CD4-positive, alpha-beta T cell treated with Interleukin-2 at 100 ng/mL for 4 hours (primary cell): ENCODE measurements around the gene YJU2.

ENCODE experiments used
- DNase-seq: peaks from one replicate; pipeline ENCODE4 v3.0.0-alpha.2; 2020; ENCODE audit warnings: low spot score

YJU2 gene

GRCh38 chr19:4298810-4299550, 52.1 kb downstream of the YJU2 start:
- no peak for DNase-seq

GRCh38 chr19:4300589-4300988, 53.7 kb downstream of the YJU2 start:
- DNase-seq: no peak

GRCh38 chr19:4301590-4302242, 54.8 kb downstream of the YJU2 start:
- DNase-seq: no peak

- DNase-seq: no peak
These were observed 55.4 kb downstream of the YJU2 start, which contains the start of gene TMIGD2 for GRCh38 chr19:4302243-4302640. Gene TMIGD2 (minus strand): TSS chr19:4302389. CDS start chr19:4302385, 4 bp downstream.

- no peak for DNase-seq
These were observed 57.1 kb downstream of the YJU2 start for GRCh38 chr19:4303819-4304537.

GRCh38 chr19:4304538-4305256, 57.8 kb downstream of the YJU2 start, which contains the start of gene FSD1:
Gene FSD1 (plus strand): TSS chr19:4304598. CDS start chr19:4304747, 149 bp downstream.
- peak; percentile 51 for DNase-seq

- DNase-seq: no peak
These were observed 58.4 kb downstream of the YJU2 start for GRCh38 chr19:4305257-4305612.

GRCh38 chr19:4305659-4306058, 58.8 kb downstream of the YJU2 start:
- no peak for DNase-seq

GRCh38 chr19:4310247-4311121, 63.6 kb downstream of the YJU2 start:
- no peak for DNase-seq

- no peak for DNase-seq
These were observed 67.1 kb downstream of the YJU2 start for GRCh38 chr19:4313847-4314490.

GRCh38 chr19:4316956-4317355, 70.1 kb downstream of the YJU2 start:
- DNase-seq: no peak

- no peak for DNase-seq
These were observed 71.6 kb downstream of the YJU2 start for GRCh38 chr19:4318460-4318859.
